Measurements from ENCODE around the gene TOB1. TPM values are rescaled to one million over a fixed set of nuclear protein-coding genes. Genes with fewer than 3 reads are reported as not detected.

TOB1 gene
- total and polyA plus RNA-seq, 12 donors: 22.4 to 332 (median 62.7) TPM

GRCh38 chr17:50816271-50816670, 49.9 kb downstream of the TOB1 start:
- 72 to 85% (median 77%) methylated on average over 5 of the region's 5 CpGs for WGBS, 4 donors
- Histone ChIP-seq H3K4me3 (no peak overlapping the region), H3K27me3 (no peaks in the 10 kb centered on the region), H3K36me3 (replicated peaks in 1 of 2) (no peaks in the 10 kb centered on the region), H3K27ac (no peak overlapping the region), H3K4me1 (replicated peaks in 1 of 2) (peaks cover 0 to 6% of the 10 kb centered on the region in 2 donors), H3K9me3 (replicated peaks in 1 of 3) (no peaks in the 10 kb centered on the region)
- intact Hi-C loops (cut with DNase I): loop anchor here in 1 of 2 donors (2.0 kb wide), 1 partner anchor 27 kb away; no protein-coding TSS in a partner anchor
- TF ChIP-seq POLR2A (IDR thresholded peaks at IDR 0.05) (no peak), CTCF (IDR thresholded peaks at IDR 0.05) (no peak)
- DNase-seq: no peak

DNA sequence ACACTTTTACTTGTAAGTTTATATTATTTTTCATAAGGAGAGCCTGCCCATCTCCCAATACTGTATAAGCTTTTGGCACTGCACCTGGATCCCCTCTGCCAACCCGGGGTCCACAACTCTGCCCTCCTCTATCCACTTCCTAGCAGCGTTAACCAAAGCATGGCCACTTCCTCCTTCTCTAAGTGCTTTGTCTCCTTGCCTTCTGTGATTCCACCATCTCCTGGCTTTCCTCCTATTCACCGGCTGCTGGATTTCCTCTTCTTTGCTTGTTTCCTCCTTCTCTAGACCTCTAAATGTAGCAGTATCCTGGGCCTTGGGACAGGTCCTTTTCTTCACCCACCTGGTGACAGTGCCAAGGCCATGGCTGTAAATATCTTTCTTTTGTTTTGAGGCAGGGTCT, 50.8 kb downstream of the TOB1 start:
- Histone ChIP-seq H3K27me3 (no peaks in the 10 kb centered on the region), H3K27ac (no peak overlapping the region), H3K4me1 (replicated peaks in 1 of 2) (peaks cover 0 to 6% of the 10 kb centered on the region in 2 donors), H3K4me3 (no peak overlapping the region), H3K9me3 (replicated peaks in 1 of 3) (no peaks in the 10 kb centered on the region), H3K36me3 (replicated peaks in 1 of 2) (no peaks in the 10 kb centered on the region)
- WGBS, 4 donors: 56 to 72% (median 68%) methylated on average over 3 of the region's 3 CpGs
- TF ChIP-seq POLR2A (IDR thresholded peaks at IDR 0.05) (no peak), CTCF (IDR thresholded peaks at IDR 0.05) (no peak)
- intact Hi-C loops (cut with DNase I): loop anchor here in 1 of 2 donors (2.0 kb wide), 1 partner anchor 25 kb away; no protein-coding TSS in a partner anchor
- no peak for DNase-seq

DNA sequence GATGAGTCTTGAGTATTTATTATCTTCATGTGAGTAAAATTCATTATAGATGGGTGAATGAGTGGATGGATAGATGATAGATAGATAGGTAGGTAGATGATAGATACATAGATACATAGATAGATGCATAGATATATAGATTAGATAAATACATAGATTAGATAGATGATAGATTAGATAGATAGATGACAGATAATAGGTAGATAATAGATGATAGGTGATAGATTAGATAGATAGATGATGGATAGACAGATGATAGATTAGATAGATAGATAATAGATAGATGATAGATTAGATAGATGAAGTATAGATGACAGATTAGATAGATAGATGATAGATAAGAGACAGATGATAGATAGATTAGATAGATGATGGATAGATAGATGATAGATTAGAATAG, 52.6 kb downstream of the TOB1 start:
- H3K4me3 ChIP-seq: no peak overlapping the region
- DNase-seq: no peak
- H3K9me3 ChIP-seq (replicated peaks in 1 of 3): no peaks in the 10 kb centered on the region
- TF ChIP-seq POLR2A (IDR thresholded peaks at IDR 0.05) (no peak), CTCF (IDR thresholded peaks at IDR 0.05) (no peak)
- H3K36me3 ChIP-seq (replicated peaks in 1 of 2): no peaks in the 10 kb centered on the region
- intact Hi-C loops (cut with DNase I): no loop called here
- H3K27me3 ChIP-seq: no peaks in the 10 kb centered on the region
- H3K27ac ChIP-seq: no peak overlapping the region
- H3K4me1 ChIP-seq (replicated peaks in 1 of 2): peaks cover 0 to 6% of the 10 kb centered on the region in 2 donors

Other genes with a start within 250 kb of the TOB1 start
- 100 to 1,000 TPM in 8 of 9 donors, 1 to 10 TPM in 1; 7.2 to 422 (median 239) TPM for gene ABCC3, start 231.5 kb downstream of the TOB1 start, total RNA-seq
- 100 to 1,000 TPM; 164 to 448 (median 414) TPM for gene ABCC3, start 231.5 kb downstream of the TOB1 start, polyA plus RNA-seq
- gene ANKRD40, start 158.4 kb downstream of the TOB1 start, total RNA-seq: 10 to 100 TPM; 24.8 to 46.4 (median 40.3) TPM
- 10 to 100 TPM; 14.9 to 37.0 (median 18.7) TPM for gene ANKRD40, start 158.4 kb downstream of the TOB1 start, polyA plus RNA-seq
- gene LUC7L3, start 146.8 kb downstream of the TOB1 start, total RNA-seq: 100 to 1,000 TPM in 2 of 9 donors, 10 to 100 TPM in 7; 16.1 to 142 (median 75.2) TPM
- gene LUC7L3, start 146.8 kb downstream of the TOB1 start, polyA plus RNA-seq: 100 to 1,000 TPM in 2 of 3 donors, 10 to 100 TPM in 1; 95.4 to 248 (median 112) TPM
- gene ANKRD40CL, start 98.8 kb downstream of the TOB1 start, total RNA-seq: not detected
- gene ANKRD40CL, start 98.8 kb downstream of the TOB1 start, polyA plus RNA-seq: not detected
- gene WFIKKN2, start 30.8 kb downstream of the TOB1 start, total RNA-seq: 1 to 10 TPM in 8 of 9 donors, under 1 TPM in 1; 0.95 to 4.3 (median 1.5) TPM
- gene WFIKKN2, start 30.8 kb downstream of the TOB1 start, polyA plus RNA-seq: 1 to 10 TPM in 2 of 3 donors, under 1 TPM in 1; 0.81 to 1.4 (median 1.4) TPM